Measurements from ENCODE around the gene NEK5. TPM values are rescaled to one million over a fixed set of nuclear protein-coding genes. Genes with fewer than 3 reads are reported as not detected.

The NEK5 gene
- total and polyA plus RNA-seq, 2 experiments from 2014 or later, result 0.73 to 1.3 TPM

DNA sequence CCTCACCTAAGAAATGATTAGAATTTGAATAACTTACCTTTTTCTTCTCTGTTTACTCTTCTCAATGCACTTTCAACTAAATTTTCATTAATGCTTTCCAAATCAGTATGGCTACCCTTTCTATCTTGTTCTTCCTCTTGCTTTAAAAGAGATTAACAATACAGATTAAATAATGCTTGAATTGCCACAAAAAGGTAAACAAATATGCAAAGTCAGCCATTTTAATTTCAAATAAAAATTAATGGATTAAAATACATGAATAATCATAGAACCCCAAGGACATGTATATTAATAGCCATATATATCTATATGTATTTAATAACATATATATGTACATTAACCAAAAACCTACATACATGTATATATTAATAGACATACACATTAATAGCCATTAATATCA, 7.9 kb upstream of the NEK5 start:
- Mint-ChIP-seq H3K9me3 (no peaks in the 10 kb centered on the region), H3K27me3 (ENCODE audit: insufficient read depth, low read depth, poor library complexity) (no peaks in the 10 kb centered on the region), H3K4me1 (no peaks in the 10 kb centered on the region), H3K36me3 (ENCODE audit: low read depth) (peaks cover 16% of the 10 kb centered on the region), H3K27ac (no peak overlapping the region), H3K4me3 (no peak overlapping the region)
- Histone ChIP-seq H3K4me1 (ENCODE audit: insufficient read depth) (no peaks in the 10 kb centered on the region), H4K20me1 (replicated peaks; ENCODE audit: insufficient read depth) (no peaks in the 10 kb centered on the region), H3K27me3 (ENCODE audit: insufficient read depth) (no peaks in the 10 kb centered on the region), H3K27ac (ENCODE audit: low read depth) (no peak overlapping the region), H3K4me3 (no peak overlapping the region), H3K9me2 (ENCODE audit: insufficient read depth) (no peaks in the 10 kb centered on the region), H2AFZ (no peak overlapping the region), H3K79me2 (replicated peaks; ENCODE audit: insufficient read depth) (no peaks in the 10 kb centered on the region), H3F3A (replicated peaks; ENCODE audit: low read depth) (no peaks in the 10 kb centered on the region), H3K4me2 (no peak overlapping the region), H3K36me3 (ENCODE audit: insufficient read depth) (peaks cover 5% of the 10 kb centered on the region)
- no peak for DNase-seq (ENCODE audit: low spot score)
- ATAC-seq, result no peak
- TF ChIP-seq NANOG (IDR thresholded peaks at IDR 0.05; ENCODE audit: borderline replicate concordance) (no peak), POLR2AphosphoS5 (IDR thresholded peaks at IDR 0.05; ENCODE audit: low read depth) (no peak), STAT1 (IDR thresholded peaks at IDR 0.05; ENCODE audit: unreplicated experiment) (no peak), ZNF331 (CRISPR knock-in tag; IDR thresholded peaks at IDR 0.05; ENCODE audit: low read depth) (no peak), CREB1 (CRISPR knock-in tag; IDR thresholded peaks at IDR 0.05; ENCODE audit: low read depth) (no peak)
- TF ChIP-seq, protein P1, sequence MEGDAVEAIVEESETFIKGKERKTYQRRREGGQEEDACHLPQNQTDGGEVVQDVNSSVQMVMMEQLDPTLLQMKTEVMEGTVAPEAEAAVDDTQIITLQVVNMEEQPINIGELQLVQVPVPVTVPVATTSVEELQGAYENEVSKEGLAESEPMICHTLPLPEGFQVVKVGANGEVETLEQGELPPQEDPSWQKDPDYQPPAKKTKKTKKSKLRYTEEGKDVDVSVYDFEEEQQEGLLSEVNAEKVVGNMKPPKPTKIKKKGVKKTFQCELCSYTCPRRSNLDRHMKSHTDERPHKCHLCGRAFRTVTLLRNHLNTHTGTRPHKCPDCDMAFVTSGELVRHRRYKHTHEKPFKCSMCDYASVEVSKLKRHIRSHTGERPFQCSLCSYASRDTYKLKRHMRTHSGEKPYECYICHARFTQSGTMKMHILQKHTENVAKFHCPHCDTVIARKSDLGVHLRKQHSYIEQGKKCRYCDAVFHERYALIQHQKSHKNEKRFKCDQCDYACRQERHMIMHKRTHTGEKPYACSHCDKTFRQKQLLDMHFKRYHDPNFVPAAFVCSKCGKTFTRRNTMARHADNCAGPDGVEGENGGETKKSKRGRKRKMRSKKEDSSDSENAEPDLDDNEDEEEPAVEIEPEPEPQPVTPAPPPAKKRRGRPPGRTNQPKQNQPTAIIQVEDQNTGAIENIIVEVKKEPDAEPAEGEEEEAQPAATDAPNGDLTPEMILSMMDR (conservative IDR thresholded peaks at IDR 0.05; ENCODE audit: low read depth in 2 of 2), result no peak
- TF ChIP-seq, protein P2, sequence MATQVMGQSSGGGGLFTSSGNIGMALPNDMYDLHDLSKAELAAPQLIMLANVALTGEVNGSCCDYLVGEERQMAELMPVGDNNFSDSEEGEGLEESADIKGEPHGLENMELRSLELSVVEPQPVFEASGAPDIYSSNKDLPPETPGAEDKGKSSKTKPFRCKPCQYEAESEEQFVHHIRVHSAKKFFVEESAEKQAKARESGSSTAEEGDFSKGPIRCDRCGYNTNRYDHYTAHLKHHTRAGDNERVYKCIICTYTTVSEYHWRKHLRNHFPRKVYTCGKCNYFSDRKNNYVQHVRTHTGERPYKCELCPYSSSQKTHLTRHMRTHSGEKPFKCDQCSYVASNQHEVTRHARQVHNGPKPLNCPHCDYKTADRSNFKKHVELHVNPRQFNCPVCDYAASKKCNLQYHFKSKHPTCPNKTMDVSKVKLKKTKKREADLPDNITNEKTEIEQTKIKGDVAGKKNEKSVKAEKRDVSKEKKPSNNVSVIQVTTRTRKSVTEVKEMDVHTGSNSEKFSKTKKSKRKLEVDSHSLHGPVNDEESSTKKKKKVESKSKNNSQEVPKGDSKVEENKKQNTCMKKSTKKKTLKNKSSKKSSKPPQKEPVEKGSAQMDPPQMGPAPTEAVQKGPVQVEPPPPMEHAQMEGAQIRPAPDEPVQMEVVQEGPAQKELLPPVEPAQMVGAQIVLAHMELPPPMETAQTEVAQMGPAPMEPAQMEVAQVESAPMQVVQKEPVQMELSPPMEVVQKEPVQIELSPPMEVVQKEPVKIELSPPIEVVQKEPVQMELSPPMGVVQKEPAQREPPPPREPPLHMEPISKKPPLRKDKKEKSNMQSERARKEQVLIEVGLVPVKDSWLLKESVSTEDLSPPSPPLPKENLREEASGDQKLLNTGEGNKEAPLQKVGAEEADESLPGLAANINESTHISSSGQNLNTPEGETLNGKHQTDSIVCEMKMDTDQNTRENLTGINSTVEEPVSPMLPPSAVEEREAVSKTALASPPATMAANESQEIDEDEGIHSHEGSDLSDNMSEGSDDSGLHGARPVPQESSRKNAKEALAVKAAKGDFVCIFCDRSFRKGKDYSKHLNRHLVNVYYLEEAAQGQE (IDR thresholded peaks at IDR 0.05; ENCODE audit: unreplicated experiment), result no peak

DNA sequence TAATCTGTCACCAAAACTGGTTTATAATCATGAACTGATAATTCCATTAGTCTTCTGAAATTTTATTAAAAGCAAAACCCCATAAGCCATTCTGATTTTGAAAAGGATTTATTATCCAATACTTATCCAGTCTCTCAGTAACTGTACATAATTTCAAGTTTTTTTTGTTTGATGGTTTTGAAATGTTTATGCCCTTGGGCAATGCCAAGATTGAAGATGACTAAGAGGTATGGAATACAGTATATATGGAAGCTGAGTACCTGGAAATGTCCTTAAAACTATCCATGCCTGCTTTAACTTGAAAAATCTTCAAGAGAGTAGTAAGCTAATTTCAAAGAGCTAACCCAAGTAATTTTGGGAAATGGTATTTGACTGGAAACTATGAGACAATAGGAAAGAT, 1.8 kb upstream of the NEK5 start:
- Histone ChIP-seq H3K27me3 (ENCODE audit: insufficient read depth) (peaks cover 3% of the 10 kb centered on the region; the same call in 1 of the 2 replicates), H3K27ac (ENCODE audit: low read depth) (no peak overlapping the region), H3K36me3 (ENCODE audit: insufficient read depth) (peaks cover 1% of the 10 kb centered on the region; the same call in 1 of the 2 replicates), H3K79me2 (replicated peaks; ENCODE audit: insufficient read depth) (no peaks in the 10 kb centered on the region), H3F3A (replicated peaks; ENCODE audit: low read depth) (no peaks in the 10 kb centered on the region), H3K4me3 (no peak overlapping the region), H3K4me2 (no peak overlapping the region), H4K20me1 (replicated peaks; ENCODE audit: insufficient read depth) (no peaks in the 10 kb centered on the region), H3K9me2 (ENCODE audit: insufficient read depth) (no peaks in the 10 kb centered on the region), H2AFZ (no peak overlapping the region), H3K4me1 (ENCODE audit: insufficient read depth) (peaks cover 6% of the 10 kb centered on the region; the same call in 1 of the 2 replicates)
- H3K27ac Mint-ChIP-seq, result no peak overlapping the region
- peaks cover 25% of the 10 kb centered on the region for H3K36me3 Mint-ChIP-seq (ENCODE audit: low read depth)
- DNase-seq (ENCODE audit: low spot score) (no peak), ATAC-seq (no peak)
- H3K9me3 Mint-ChIP-seq, result peaks cover 5% of the 10 kb centered on the region; the same call in 2 of the 3 replicates
- TF ChIP-seq, protein P3, sequence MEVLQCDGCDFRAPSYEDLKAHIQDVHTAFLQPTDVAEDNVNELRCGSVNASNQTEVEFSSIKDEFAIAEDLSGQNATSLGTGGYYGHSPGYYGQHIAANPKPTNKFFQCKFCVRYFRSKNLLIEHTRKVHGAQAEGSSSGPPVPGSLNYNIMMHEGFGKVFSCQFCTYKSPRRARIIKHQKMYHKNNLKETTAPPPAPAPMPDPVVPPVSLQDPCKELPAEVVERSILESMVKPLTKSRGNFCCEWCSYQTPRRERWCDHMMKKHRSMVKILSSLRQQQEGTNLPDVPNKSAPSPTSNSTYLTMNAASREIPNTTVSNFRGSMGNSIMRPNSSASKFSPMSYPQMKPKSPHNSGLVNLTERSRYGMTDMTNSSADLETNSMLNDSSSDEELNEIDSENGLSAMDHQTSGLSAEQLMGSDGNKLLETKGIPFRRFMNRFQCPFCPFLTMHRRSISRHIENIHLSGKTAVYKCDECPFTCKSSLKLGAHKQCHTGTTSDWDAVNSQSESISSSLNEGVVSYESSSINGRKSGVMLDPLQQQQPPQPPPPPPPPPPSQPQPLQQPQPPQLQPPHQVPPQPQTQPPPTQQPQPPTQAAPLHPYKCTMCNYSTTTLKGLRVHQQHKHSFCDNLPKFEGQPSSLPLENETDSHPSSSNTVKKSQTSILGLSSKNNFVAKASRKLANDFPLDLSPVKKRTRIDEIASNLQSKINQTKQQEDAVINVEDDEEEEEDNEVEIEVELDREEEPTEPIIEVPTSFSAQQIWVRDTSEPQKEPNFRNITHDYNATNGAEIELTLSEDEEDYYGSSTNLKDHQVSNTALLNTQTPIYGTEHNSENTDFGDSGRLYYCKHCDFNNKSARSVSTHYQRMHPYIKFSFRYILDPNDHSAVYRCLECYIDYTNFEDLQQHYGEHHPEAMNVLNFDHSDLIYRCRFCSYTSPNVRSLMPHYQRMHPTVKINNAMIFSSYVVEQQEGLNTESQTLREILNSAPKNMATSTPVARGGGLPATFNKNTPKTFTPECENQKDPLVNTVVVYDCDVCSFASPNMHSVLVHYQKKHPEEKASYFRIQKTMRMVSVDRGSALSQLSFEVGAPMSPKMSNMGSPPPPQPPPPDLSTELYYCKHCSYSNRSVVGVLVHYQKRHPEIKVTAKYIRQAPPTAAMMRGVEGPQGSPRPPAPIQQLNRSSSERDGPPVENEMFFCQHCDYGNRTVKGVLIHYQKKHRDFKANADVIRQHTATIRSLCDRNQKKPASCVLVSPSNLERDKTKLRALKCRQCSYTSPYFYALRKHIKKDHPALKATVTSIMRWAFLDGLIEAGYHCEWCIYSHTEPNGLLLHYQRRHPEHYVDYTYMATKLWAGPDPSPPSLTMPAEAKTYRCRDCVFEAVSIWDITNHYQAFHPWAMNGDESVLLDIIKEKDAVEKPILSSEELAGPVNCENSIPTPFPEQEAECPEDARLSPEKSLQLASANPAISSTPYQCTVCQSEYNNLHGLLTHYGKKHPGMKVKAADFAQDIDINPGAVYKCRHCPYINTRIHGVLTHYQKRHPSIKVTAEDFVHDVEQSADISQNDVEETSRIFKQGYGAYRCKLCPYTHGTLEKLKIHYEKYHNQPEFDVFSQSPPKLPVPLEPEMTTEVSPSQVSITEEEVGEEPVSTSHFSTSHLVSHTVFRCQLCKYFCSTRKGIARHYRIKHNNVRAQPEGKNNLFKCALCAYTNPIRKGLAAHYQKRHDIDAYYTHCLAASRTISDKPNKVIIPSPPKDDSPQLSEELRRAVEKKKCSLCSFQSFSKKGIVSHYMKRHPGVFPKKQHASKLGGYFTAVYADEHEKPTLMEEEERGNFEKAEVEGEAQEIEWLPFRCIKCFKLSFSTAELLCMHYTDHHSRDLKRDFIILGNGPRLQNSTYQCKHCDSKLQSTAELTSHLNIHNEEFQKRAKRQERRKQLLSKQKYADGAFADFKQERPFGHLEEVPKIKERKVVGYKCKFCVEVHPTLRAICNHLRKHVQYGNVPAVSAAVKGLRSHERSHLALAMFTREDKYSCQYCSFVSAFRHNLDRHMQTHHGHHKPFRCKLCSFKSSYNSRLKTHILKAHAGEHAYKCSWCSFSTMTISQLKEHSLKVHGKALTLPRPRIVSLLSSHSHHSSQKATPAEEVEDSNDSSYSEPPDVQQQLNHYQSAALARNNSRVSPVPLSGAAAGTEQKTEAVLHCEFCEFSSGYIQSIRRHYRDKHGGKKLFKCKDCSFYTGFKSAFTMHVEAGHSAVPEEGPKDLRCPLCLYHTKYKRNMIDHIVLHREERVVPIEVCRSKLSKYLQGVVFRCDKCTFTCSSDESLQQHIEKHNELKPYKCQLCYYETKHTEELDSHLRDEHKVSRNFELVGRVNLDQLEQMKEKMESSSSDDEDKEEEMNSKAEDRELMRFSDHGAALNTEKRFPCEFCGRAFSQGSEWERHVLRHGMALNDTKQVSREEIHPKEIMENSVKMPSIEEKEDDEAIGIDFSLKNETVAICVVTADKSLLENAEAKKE (CRISPR knock-in tag; IDR thresholded peaks at IDR 0.05), result no peak
- TF ChIP-seq, protein P1 (conservative IDR thresholded peaks at IDR 0.05; ENCODE audit: low read depth in 2 of 2), result no peak
- peaks cover 7% of the 10 kb centered on the region for H3K27me3 Mint-ChIP-seq (ENCODE audit: insufficient read depth, low read depth, poor library complexity)
- peaks cover 5% of the 10 kb centered on the region; the same call in 2 of the 3 replicates for H3K4me1 Mint-ChIP-seq
- H3K4me3 Mint-ChIP-seq, result no peak overlapping the region

Data from GM23338 (cell line).